Gastroesophageal sphincter (tissue), 4 donors: ENCODE data around the gene ATF3. TPM values are rescaled to one million over a fixed set of nuclear protein-coding genes. Genes with fewer than 3 reads are reported as not detected.

Experiments
- ATAC-seq: fragments of 150-250 bp; one replicate; pipeline ENCODE4 v1.9.1; 2016; ENCODE audit warnings: mild to moderate bottlenecking, moderate library complexity
- H3K27ac ChIP-seq, 4 donors: fragments of 200-600 bp; sonication (generic) in 3 of 4; 1 replicate in 3 of 4; 2 replicates in 1 of 4; pipeline ENCODE4 v1.5.1; 2016 to 2019
- H3K27me3 ChIP-seq: fragments of 200-600 bp; sonication (generic); one replicate; pipeline ENCODE4 v1.5.1; 2019
- H3K36me3 ChIP-seq, 2 donors: fragments of 200-600 bp; sonication (generic); one replicate each; pipeline ENCODE4 v1.5.1; 2019; ENCODE audit warnings: control low read depth in 1 of 2
- H3K4me1 ChIP-seq, 3 donors: fragments of 200-600 bp; sonication (generic); 1 replicate in 2 of 3; 2 replicates in 1 of 3; pipeline ENCODE4 v1.5.1; 2016 to 2019; ENCODE audit warnings: control low read depth in 2 of 3
- H3K4me3 ChIP-seq, 2 donors: fragments of 200-600 bp; sonication (generic); one replicate each; pipeline ENCODE4 v1.5.1; 2019; ENCODE audit warnings: mild to moderate bottlenecking in 1 of 2, moderate library complexity in 1 of 2
- H3K9me3 ChIP-seq, 3 donors: fragments of 200-600 bp; sonication (generic); one replicate each; pipeline ENCODE4 v1.5.1; 2017 to 2019; ENCODE audit warnings: control low read depth in 2 of 3
- EP300 ChIP-seq: sonication (generic); formaldehyde crosslinking; IDR thresholded peaks from one replicate; pipeline ENCODE4 v1.6.1; 2017; ENCODE audit warnings: antibody characterized with exemption, mild to moderate bottlenecking
- POLR2A ChIP-seq, 2 donors: fragments of 450-650 bp; IDR thresholded peaks; one replicate each; pipeline ENCODE4 v1.6.1; 2017; ENCODE audit warnings: antibody characterized with exemption in 2 of 2, mild to moderate bottlenecking in 2 of 2, moderate library complexity in 1 of 2
- POLR2AphosphoS5 ChIP-seq: sonication (generic); formaldehyde crosslinking; IDR thresholded peaks from one replicate; pipeline ENCODE4 v1.6.1; 2017; ENCODE audit warnings: antibody characterized with exemption
- WGBS, 2 donors: methylation state at CpG; one replicate each; pipeline ENCODE4 v1.1.5; 2018; ENCODE audit warnings: low coverage in 1 of 2; 5-methylcytosine and 5-hydroxymethylcytosine counted together
- total RNA-seq, 4 donors: library from RNA; depleted of rRNA; stranded (reverse); fragments of >200 nt; gene quantifications; one replicate each; pipeline ENCODE4 v1.1.0, GENCODE V29; 2016
- TF ChIP-seq, protein P1 (sequence below), 4 experiments: fragments of 200-600 bp in 2 of 4; fragments of 450-650 bp in 2 of 4; sonication (generic) in 1 of 4; IDR thresholded peaks; one replicate each; pipeline ENCODE4 v1.5.1; 2017 to 2019; ENCODE audit warnings: antibody characterized with exemption in 4 of 4, mild to moderate bottlenecking in 2 of 4, moderate library complexity in 2 of 4

ATF3 gene
- total RNA-seq, 4 donors from 2014 or later = 4.0 to 17.2 (median 9.4) TPM

DNA sequence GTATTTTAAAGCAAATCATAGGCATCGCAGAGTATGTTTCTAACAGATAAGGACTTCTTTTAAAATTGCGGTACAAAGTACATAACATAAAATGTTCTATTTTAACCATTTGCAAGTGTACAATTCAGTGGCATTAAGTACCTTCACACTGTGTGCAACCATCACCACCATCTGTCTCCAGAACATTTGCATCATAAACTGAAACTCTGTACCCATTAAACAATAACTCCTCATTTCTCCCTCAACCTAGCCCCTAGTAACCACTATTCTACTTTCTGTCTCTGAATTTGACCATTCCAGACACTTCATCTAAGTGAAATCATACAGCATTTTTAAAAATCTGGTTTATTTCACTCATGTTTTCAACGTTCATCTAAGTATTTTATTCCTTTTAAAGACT lies 16.6 kb upstream of the ATF3 start:
- no peak overlapping the region for H3K27ac ChIP-seq
- no peaks in the 10 kb centered on the region for H3K9me3 ChIP-seq
- ATAC-seq = no peak
- peaks cover 0 to 6% (median 0%) of the 10 kb centered on the region in 3 donors for H3K4me1 ChIP-seq
- H3K36me3 ChIP-seq = no peaks in the 10 kb centered on the region
- peaks cover 14% of the 10 kb centered on the region for H3K27me3 ChIP-seq
- WGBS, 2 donors = 65 to 88% methylated on average over 3 of the region's 3 CpGs
- TF ChIP-seq POLR2AphosphoS5 = no peak
- TF ChIP-seq, protein P1, sequence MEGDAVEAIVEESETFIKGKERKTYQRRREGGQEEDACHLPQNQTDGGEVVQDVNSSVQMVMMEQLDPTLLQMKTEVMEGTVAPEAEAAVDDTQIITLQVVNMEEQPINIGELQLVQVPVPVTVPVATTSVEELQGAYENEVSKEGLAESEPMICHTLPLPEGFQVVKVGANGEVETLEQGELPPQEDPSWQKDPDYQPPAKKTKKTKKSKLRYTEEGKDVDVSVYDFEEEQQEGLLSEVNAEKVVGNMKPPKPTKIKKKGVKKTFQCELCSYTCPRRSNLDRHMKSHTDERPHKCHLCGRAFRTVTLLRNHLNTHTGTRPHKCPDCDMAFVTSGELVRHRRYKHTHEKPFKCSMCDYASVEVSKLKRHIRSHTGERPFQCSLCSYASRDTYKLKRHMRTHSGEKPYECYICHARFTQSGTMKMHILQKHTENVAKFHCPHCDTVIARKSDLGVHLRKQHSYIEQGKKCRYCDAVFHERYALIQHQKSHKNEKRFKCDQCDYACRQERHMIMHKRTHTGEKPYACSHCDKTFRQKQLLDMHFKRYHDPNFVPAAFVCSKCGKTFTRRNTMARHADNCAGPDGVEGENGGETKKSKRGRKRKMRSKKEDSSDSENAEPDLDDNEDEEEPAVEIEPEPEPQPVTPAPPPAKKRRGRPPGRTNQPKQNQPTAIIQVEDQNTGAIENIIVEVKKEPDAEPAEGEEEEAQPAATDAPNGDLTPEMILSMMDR (IDR thresholded peaks at IDR 0.05) = no peak
- TF ChIP-seq EP300 = no peak
- no peak for TF ChIP-seq POLR2A (IDR thresholded peaks at IDR 0.05)
- H3K4me3 ChIP-seq = no peak overlapping the region

DNA sequence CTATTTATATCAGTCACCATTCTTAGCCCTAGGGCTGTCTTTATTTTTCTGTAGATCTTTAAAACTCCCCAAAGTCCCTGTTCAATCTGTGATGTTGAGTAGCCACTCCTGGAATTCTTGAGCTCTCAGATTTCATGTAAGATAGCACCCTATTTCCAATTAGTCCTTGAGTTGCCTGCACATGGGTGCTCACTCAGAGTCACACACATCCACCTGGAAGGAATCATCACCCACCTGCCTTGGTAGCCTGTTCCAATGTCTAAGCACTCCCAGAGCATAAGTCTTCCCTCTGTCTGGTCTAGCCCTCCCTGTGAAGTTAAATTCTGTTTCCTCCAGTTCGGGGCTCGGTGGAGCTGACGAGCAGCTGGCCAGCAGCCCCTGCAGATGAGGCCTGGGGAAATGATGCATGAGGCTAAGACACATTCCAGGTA lies 14.7 kb upstream of the ATF3 start:
- no peak for ATAC-seq
- TF ChIP-seq, protein P1 (IDR thresholded peaks at IDR 0.05) = no peak
- TF ChIP-seq POLR2AphosphoS5 (no peak), EP300 (no peak), POLR2A (IDR thresholded peaks at IDR 0.05) (no peak)
- H3K9me3 ChIP-seq = no peaks in the 10 kb centered on the region

DNA sequence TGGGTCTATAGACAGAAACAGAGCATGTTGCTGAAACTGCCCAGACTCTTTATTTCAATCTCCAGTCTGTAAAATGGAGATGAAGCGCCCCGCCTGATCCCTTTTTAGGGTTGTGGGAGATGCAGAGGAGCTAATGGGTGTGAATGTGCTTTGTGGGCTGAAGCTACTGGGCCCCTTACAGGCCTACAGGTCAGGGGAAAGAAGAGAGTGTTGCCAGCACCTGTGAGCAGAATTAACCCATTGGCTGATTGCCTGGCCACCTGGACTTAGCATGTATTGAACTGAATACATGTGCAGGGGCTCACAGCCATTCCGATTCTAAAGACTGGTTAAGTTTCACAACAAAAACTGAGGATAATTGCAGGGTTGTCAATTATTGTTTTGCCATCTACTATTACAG lies 13.9 kb upstream of the ATF3 start:
- ATAC-seq = no peak
- Histone ChIP-seq H3K36me3 (no peaks in the 10 kb centered on the region), H3K4me1 (peaks cover 0 to 6% (median 0%) of the 10 kb centered on the region in 3 donors), H3K4me3 (no peak overlapping the region), H3K27ac (no peak overlapping the region), H3K27me3 (no peaks in the 10 kb centered on the region), H3K9me3 (no peaks in the 10 kb centered on the region)
- TF ChIP-seq, protein P1 (IDR thresholded peaks at IDR 0.05) = no peak
- no peak for TF ChIP-seq EP300
- no peak for TF ChIP-seq POLR2AphosphoS5
- TF ChIP-seq POLR2A (IDR thresholded peaks at IDR 0.05) = no peak
- 85 to 90% methylated on average over 1 to 3 of the region's 3 CpGs for WGBS, 2 donors

More for the DNA sequence above, 14.7 kb upstream of the ATF3 start:
- H3K36me3 ChIP-seq = no peaks in the 10 kb centered on the region
- 30% methylated on average over 2 of the region's 3 CpGs; no CpG with 5 or more reads in 1 of the 2 donors for WGBS, 2 donors
- peaks cover 0 to 6% (median 0%) of the 10 kb centered on the region in 3 donors for H3K4me1 ChIP-seq
- no peaks in the 10 kb centered on the region for H3K27me3 ChIP-seq
- no peak overlapping the region for H3K4me3 ChIP-seq
- no peak overlapping the region for H3K27ac ChIP-seq

DNA sequence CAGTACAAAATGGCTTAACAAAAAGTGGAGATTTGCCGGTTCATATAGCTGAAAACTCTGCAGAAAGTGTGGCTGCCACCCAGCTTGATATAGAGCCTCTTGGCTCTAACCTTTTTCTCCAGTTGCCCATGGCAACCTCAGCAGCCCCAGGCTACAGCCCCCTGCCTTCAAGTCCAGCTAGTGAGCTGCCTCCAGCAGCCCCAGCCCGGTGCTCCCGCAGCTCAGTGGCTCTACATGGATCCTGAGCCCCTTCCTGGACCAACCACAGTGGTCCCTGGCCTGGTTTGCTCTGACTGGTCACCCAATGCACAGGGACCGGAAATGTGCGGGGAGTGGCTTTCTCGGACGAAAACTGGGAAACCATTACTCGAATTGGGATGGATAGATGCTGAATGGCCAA lies 13.3 kb upstream of the ATF3 start:
- 93 to 100% methylated on average over 1 to 4 of the region's 8 CpGs for WGBS, 2 donors
- no peak for ATAC-seq
- Histone ChIP-seq H3K27me3 (no peaks in the 10 kb centered on the region), H3K36me3 (no peaks in the 10 kb centered on the region), H3K27ac (no peak overlapping the region), H3K4me1 (peaks cover 0 to 6% (median 0%) of the 10 kb centered on the region in 3 donors), H3K9me3 (no peaks in the 10 kb centered on the region), H3K4me3 (no peak overlapping the region)
- TF ChIP-seq EP300 (no peak), POLR2AphosphoS5 (no peak)
- TF ChIP-seq, protein P1 (IDR thresholded peaks at IDR 0.05) = no peak

DNA sequence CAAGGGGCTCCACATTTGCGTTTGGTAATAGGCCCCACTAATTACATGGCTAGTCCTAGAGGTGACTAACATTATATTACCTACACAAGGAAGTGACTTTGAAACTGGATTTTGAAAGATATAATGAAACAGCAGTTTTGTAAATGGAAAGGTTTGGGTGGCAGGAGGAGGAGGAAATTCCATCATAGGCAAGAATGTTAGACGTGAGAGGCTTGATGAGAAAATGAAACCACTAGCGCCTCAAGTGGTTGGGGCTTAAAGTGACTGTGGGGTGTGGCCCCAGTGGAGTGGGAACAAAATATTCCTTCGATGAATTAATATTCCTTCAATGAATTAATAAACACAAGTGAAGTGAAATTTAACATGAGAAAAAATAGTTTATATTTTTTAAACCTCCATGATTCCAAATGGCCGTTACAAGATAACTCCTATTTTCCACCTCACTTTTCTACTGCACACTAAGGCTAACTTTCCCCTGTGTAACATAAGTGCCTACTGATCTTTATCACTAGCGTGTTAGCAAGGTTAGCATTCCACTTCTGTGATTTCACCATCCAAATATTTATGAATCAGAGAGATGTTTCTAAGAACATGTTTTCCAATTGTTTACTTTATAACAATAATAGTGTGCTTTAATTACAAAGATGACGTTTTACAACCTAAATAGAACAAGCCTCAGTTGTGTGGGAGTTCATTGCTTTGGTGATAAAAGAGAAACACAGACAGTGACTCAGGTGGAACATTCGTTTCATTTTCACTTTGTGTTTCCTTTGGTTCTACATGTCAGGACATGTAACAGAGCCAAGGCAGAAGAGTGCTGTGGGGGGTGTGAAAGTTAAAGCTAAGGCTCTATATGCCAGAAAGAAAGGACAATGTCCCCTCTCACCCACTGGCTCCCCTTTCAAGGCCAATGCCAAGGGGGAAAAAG lies 12.5 kb upstream of the ATF3 start:
- 25% methylated on average over 7 to 8 of the region's 8 CpGs for WGBS, 2 donors
- peak; percentile 67 for ATAC-seq
- H3K36me3 ChIP-seq = no peaks in the 10 kb centered on the region
- peaks cover 0 to 6% (median 0%) of the 10 kb centered on the region in 3 donors for H3K4me1 ChIP-seq
- no peaks in the 10 kb centered on the region for H3K9me3 ChIP-seq
- H3K27me3 ChIP-seq = no peaks in the 10 kb centered on the region
- no peak overlapping the region for H3K4me3 ChIP-seq
- peak overlapping the region in 2 of 4 donors; percentile 45 to 73 for H3K27ac ChIP-seq
- TF ChIP-seq, protein P1 (IDR thresholded peaks at IDR 0.05) = peak in 3 of 4 experiments; percentile 19 to 49 (median 43)
- TF ChIP-seq POLR2AphosphoS5 (peak; percentile 68), EP300 (no peak)
